ENCODE data around the gene SUCLG1.

SUCLG1 gene

DNA sequence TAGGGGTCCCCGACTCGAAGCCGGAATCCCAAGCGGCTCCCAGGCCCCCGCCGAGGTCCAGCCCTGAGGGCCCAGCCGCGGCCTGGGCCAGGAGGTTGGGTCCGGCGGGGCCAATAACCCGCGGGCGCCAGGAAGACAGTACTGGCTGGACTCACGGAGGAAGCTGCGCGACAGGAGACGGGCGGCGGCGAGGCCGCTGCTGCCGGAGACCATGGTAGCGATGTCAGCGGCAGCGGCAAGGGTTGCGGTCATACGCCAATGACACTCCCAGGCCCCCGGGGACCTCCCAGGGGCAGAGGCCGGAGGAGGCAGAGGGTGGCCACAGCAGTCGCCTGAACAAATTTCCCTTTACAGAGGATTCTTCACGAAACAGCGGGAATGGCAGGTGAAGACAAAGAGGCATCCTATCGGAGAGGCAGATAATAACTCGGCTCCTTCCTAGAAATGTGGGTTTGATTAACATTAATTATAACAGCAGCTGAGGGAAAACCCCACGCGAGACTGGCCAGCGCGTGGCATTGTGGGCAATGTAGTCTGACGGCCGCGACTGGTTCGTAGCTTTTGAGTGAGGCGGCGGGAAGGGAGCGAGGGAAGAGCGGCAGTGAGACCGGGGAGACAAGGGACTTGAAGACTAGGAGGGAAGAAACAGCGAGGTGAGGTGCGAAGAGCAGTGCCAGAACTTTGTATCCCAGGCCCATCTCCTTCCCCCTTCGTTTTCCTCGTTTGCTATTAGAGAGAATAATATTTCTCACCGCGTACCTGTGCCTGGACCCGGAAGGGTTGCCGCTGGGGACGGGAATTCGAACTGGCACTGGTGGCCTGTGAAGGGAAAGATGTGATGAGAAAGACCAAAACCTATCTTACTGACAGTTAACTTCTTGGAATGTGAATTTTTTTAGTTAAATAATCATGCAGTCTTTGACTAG is at the start of gene SUCLG1:
Gene SUCLG1 (minus strand): TSS at position 263 of the 926 bp plus-strand sequence. CDS start 11 bp downstream, at position 252.
- H3K4me3 ChIP-seq (ENCODE audit: low read depth in 1 of 2, low read length in 2 of 2): peak within 1 kb of the TSS; percentile 87 to 89
- peak within 1 kb of the TSS; percentile 77 for H3K4me2 ChIP-seq (ENCODE audit: insufficient read depth, low read length)
- H3K79me2 ChIP-seq (ENCODE audit: insufficient read depth, low read length): peaks cover 47% of the 10 kb centered on the region
- H3K4me1 ChIP-seq (ENCODE audit: insufficient read depth, low read length): peaks cover 35% of the 10 kb centered on the region
- H3K27me3 ChIP-seq (ENCODE audit: insufficient read depth, low read length, poor library complexity): no peaks in the 10 kb centered on the region
- TF ChIP-seq, protein P1, sequence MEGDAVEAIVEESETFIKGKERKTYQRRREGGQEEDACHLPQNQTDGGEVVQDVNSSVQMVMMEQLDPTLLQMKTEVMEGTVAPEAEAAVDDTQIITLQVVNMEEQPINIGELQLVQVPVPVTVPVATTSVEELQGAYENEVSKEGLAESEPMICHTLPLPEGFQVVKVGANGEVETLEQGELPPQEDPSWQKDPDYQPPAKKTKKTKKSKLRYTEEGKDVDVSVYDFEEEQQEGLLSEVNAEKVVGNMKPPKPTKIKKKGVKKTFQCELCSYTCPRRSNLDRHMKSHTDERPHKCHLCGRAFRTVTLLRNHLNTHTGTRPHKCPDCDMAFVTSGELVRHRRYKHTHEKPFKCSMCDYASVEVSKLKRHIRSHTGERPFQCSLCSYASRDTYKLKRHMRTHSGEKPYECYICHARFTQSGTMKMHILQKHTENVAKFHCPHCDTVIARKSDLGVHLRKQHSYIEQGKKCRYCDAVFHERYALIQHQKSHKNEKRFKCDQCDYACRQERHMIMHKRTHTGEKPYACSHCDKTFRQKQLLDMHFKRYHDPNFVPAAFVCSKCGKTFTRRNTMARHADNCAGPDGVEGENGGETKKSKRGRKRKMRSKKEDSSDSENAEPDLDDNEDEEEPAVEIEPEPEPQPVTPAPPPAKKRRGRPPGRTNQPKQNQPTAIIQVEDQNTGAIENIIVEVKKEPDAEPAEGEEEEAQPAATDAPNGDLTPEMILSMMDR (IDR thresholded peaks at IDR 0.05; ENCODE audit: borderline replicate concordance, extremely low read depth, low read length, poor library complexity, severe bottlenecking): no peak
- no peak for TF ChIP-seq EZH2 (IDR thresholded peaks at IDR 0.05; ENCODE audit: borderline replicate concordance, low read depth, low read length, severe bottlenecking)
- ATAC-seq (ENCODE audit: insufficient read depth, low read depth) (peak; percentile 94), DNase-seq (peak; percentile 87)
- peak within 1 kb of the TSS; percentile 97 for H3K27ac ChIP-seq (ENCODE audit: low read length)
- peak within 1 kb of the TSS; percentile 96 for H2AFZ ChIP-seq (ENCODE audit: low read depth, low read length)
- no peaks in the 10 kb centered on the region for H3K9me3 ChIP-seq (ENCODE audit: insufficient read depth, low read length, severe bottlenecking)
- peak within 1 kb of the TSS; percentile 89 for H3K9ac ChIP-seq (ENCODE audit: low read depth, low read length)
- H3K36me3 ChIP-seq (ENCODE audit: insufficient read depth, low read length): no peaks in the 10 kb centered on the region; the same call in 1 of the 2 replicates
- peaks cover 13% of the 10 kb centered on the region; the same call in 1 of the 2 replicates for H4K20me1 ChIP-seq (ENCODE audit: insufficient read depth, low read length)

DNA sequence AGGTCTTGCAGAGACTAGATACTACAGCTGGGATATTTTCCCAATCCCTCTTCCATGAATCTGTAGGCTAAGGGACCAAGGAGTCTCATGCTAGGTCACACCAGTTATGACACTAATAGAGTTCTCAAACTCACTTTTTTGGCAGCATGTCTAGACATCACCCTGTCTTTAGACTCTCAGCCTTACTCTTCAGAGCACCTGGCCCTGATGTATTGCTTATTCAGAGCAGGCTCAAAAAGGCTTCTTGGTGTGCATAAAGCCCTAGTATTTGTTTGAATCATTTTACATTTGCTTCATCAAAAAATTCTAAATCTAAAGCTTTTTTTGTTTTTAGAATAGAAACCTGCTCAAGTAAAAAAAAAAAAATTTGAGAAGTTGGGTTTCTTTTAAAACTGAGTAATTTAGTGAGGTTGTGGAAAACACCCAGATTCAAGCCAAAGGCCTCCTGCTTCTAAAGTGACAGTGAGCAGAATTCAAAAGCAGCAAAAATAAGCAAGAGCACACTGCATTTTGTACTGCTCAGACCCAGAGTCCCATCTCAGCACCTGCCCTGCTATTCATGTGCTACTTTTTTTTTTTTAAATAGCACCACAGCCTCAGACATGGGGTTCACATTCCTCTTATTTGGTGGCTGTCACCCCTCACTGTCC is 39.2 kb upstream of the SUCLG1 start:
- Histone ChIP-seq H2AFZ (ENCODE audit: low read depth, low read length) (no peak overlapping the region), H3K36me3 (ENCODE audit: insufficient read depth, low read length) (no peaks in the 10 kb centered on the region), H3K9me3 (ENCODE audit: insufficient read depth, low read length, severe bottlenecking) (no peaks in the 10 kb centered on the region), H4K20me1 (ENCODE audit: insufficient read depth, low read length) (no peaks in the 10 kb centered on the region), H3K27me3 (ENCODE audit: insufficient read depth, low read length, poor library complexity) (peaks cover 7% of the 10 kb centered on the region), H3K4me3 (ENCODE audit: low read depth in 1 of 2, low read length in 2 of 2) (no peak overlapping the region), H3K79me2 (ENCODE audit: insufficient read depth, low read length) (no peaks in the 10 kb centered on the region), H3K27ac (ENCODE audit: low read length) (no peak overlapping the region), H3K9ac (ENCODE audit: low read depth, low read length) (no peak overlapping the region), H3K4me1 (ENCODE audit: insufficient read depth, low read length) (no peaks in the 10 kb centered on the region), H3K4me2 (ENCODE audit: insufficient read depth, low read length) (no peak overlapping the region)
- no peak for ATAC-seq (ENCODE audit: insufficient read depth, low read depth)
- TF ChIP-seq, protein P1 (IDR thresholded peaks at IDR 0.05; ENCODE audit: borderline replicate concordance, extremely low read depth, low read length, poor library complexity, severe bottlenecking): no peak
- TF ChIP-seq EZH2 (IDR thresholded peaks at IDR 0.05; ENCODE audit: borderline replicate concordance, low read depth, low read length, severe bottlenecking): no peak
- DNase-seq: no peak

DNA sequence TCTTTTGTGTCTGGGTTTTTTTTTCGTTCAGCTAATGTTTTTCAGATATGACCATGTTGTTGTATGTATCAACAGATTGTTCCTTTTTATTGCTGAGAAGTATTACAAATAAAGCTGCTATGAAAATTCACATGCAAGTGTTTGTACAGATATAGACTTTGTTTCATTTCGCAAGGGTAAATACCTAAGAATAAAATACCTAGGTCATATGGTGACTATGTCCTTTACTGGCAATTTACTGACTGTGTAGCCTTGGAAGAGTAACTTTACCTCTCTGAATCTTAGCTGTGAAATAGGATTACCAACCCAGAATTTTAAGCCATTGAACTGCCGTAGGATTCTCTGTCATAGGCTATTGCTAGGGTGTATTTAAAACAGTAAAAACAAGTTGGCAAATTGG is 38.2 kb upstream of the SUCLG1 start:
- no peak overlapping the region for H3K27ac ChIP-seq (ENCODE audit: low read length)
- H3K4me3 ChIP-seq (ENCODE audit: low read depth in 1 of 2, low read length in 2 of 2): no peak overlapping the region
- H2AFZ ChIP-seq (ENCODE audit: low read depth, low read length): no peak overlapping the region
- H3K9me3 ChIP-seq (ENCODE audit: insufficient read depth, low read length, severe bottlenecking): no peaks in the 10 kb centered on the region
- H3K9ac ChIP-seq (ENCODE audit: low read depth, low read length): no peak overlapping the region
- no peaks in the 10 kb centered on the region for H3K36me3 ChIP-seq (ENCODE audit: insufficient read depth, low read length)
- no peaks in the 10 kb centered on the region for H3K79me2 ChIP-seq (ENCODE audit: insufficient read depth, low read length)
- ATAC-seq (ENCODE audit: insufficient read depth, low read depth) (no peak), DNase-seq (no peak)
- H3K4me2 ChIP-seq (ENCODE audit: insufficient read depth, low read length): no peak overlapping the region
- H4K20me1 ChIP-seq (ENCODE audit: insufficient read depth, low read length): no peaks in the 10 kb centered on the region
- no peak for TF ChIP-seq EZH2 (IDR thresholded peaks at IDR 0.05; ENCODE audit: borderline replicate concordance, low read depth, low read length, severe bottlenecking)
- TF ChIP-seq, protein P1 (IDR thresholded peaks at IDR 0.05; ENCODE audit: borderline replicate concordance, extremely low read depth, low read length, poor library complexity, severe bottlenecking): no peak
- H3K4me1 ChIP-seq (ENCODE audit: insufficient read depth, low read length): no peaks in the 10 kb centered on the region
- H3K27me3 ChIP-seq (ENCODE audit: insufficient read depth, low read length, poor library complexity): peaks cover 7% of the 10 kb centered on the region
